CD8-positive, alpha-beta memory T cell (primary cell): ENCODE measurements around the gene UBAC1. TPM values are rescaled to one million over a fixed set of nuclear protein-coding genes. Genes with fewer than 3 reads are reported as not detected.
A peak's percentile ranks its signal among the peaks of the same experiment; 100 is the strongest.

Experiments
- CTCF ChIA-PET: fragments of 350-600 bp; sonication (Branson Sonifier 250); formaldehyde crosslinking; loops from one replicate; lab custom pipeline; 2021; ENCODE audit warnings: antibody characterized with exemption; lab: Charles Lee
- POLR2A ChIA-PET: fragments of 350-600 bp; sonication (Branson Sonifier 250); formaldehyde crosslinking; loops from one replicate; lab custom pipeline; 2021; ENCODE audit warnings: antibody characterized with exemption; lab: Charles Lee
- DNase-seq, 5 donors: peaks; one replicate each; pipeline versions ENCODE4 v3.0.0 to v3.0.0-alpha.2; 2020 to 2022; ENCODE audit warnings: mixed read lengths in 1 of 5
- H3K27ac ChIP-seq: one replicate; pipeline ENCODE4 v1.7.0; 2013; ENCODE audit warnings: low read depth, mild to moderate bottlenecking, low read length, moderate library complexity
- H3K27me3 ChIP-seq: 2 replicates; pipeline ENCODE4 v1.7.0; 2013; ENCODE audit warnings: low read length, mild to moderate bottlenecking; ENCODE audit not compliant: insufficient read depth, poor library complexity, severe bottlenecking
- H3K36me3 ChIP-seq: 2 replicates; pipeline ENCODE4 v1.7.0; 2013; ENCODE audit warnings: mild to moderate bottlenecking, low read length, moderate library complexity; ENCODE audit not compliant: insufficient read depth
- H3K4me1 ChIP-seq: 2 replicates; pipeline ENCODE4 v1.7.0; 2013; ENCODE audit warnings: mild to moderate bottlenecking, low read length, moderate library complexity; ENCODE audit not compliant: insufficient read depth
- H3K4me3 ChIP-seq: 2 replicates; pipeline ENCODE4 v1.7.0; 2013; ENCODE audit warnings: mild to moderate bottlenecking, low read length
- H3K9me3 ChIP-seq: 2 replicates; pipeline ENCODE4 v1.7.0; 2013; ENCODE audit warnings: mild to moderate bottlenecking, low read length
- H3K27ac Mint-ChIP-seq, 8 donors: one replicate each; pipeline ENCODE4 v1.8.0; 2020 to 2021; ENCODE audit warnings: mixed read lengths in 8 of 8, mild to moderate bottlenecking in 6 of 8, inconsistent platforms in 3 of 8, moderate library complexity in 3 of 8
- H3K27me3 Mint-ChIP-seq, 2 donors: one replicate each; pipeline ENCODE4 v1.8.0; 2020 to 2021; ENCODE audit warnings: mixed read lengths in 2 of 2, mild to moderate bottlenecking in 1 of 2, moderate library complexity in 1 of 2
- H3K36me3 Mint-ChIP-seq, 3 donors: one replicate each; pipeline ENCODE4 v1.8.0; 2020 to 2021; ENCODE audit warnings: mixed read lengths in 3 of 3, inconsistent platforms in 1 of 3, mild to moderate bottlenecking in 1 of 3
- H3K4me1 Mint-ChIP-seq, 3 donors: one replicate each; pipeline ENCODE4 v1.8.0; 2020 to 2021; ENCODE audit warnings: mixed read lengths in 3 of 3, inconsistent platforms in 1 of 3, mild to moderate bottlenecking in 1 of 3
- H3K4me3 Mint-ChIP-seq, 7 donors: one replicate each; pipeline ENCODE4 v1.8.0; 2020 to 2021; ENCODE audit warnings: mixed read lengths in 7 of 7, mild to moderate bottlenecking in 6 of 7, moderate library complexity in 4 of 7, inconsistent platforms in 2 of 7
- H3K9me3 Mint-ChIP-seq, 5 donors: one replicate each; pipeline ENCODE4 v1.8.0; 2020 to 2022; ENCODE audit warnings: mixed read lengths in 5 of 5, mild to moderate bottlenecking in 3 of 5, moderate library complexity in 2 of 5, inconsistent platforms in 1 of 5
- polyA plus RNA-seq: library from polyadenylated mRNA; unstranded; fragments of 300-500 nt; fragmentation: Illumina TruSeq; gene quantifications from one replicate; pipeline ENCODE4 v1.2.3, GENCODE V29; 2021
- total RNA-seq, 2 experiments: library from RNA; stranded (reverse); gene quantifications; one replicate each; pipeline ENCODE4 v1.2.3, GENCODE V29; 2021

The UBAC1 gene
- total and polyA plus RNA-seq, 3 experiments from 2014 or later = 27.1 to 38.1 (median 36.3) TPM

DNA sequence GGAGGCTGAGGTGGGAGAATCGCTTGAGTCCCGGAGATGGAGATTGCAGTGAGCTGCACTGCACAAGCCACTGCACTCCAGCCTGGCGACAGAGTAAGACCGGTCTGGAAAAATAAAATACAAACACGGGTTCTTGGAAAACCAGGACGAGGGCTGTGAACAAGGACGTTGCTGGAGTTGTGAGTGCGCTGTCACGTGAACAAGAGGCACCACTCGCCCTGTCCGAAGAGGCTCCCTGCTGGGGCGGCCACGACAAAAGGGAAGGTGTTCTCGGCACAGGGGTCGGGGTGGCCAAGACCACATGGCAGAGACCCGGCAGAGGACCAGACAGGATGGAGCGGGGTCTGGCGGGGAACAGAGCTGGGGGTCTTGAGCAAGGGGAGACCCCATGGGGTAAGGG is 30.6 kb upstream of the UBAC1 start:
- Mint-ChIP-seq H3K36me3 (no peaks in the 10 kb centered on the region), H3K27me3 (no peaks in the 10 kb centered on the region), H3K4me1 (peaks cover 0 to 25% (median 3%) of the 10 kb centered on the region in 3 donors), H3K9me3 (no peaks in the 10 kb centered on the region), H3K27ac (no peak overlapping the region), H3K4me3 (peak overlapping the region in 1 of 7 donors; percentile 26)
- no peak for DNase-seq
- Histone ChIP-seq H3K27ac (no peak overlapping the region), H3K9me3 (no peaks in the 10 kb centered on the region), H3K4me3 (no peak overlapping the region), H3K27me3 (no peaks in the 10 kb centered on the region), H3K36me3 (no peaks in the 10 kb centered on the region), H3K4me1 (peaks cover 27% of the 10 kb centered on the region)
- POLR2A ChIA-PET = no interaction called here
- CTCF ChIA-PET = no interaction called here

DNA sequence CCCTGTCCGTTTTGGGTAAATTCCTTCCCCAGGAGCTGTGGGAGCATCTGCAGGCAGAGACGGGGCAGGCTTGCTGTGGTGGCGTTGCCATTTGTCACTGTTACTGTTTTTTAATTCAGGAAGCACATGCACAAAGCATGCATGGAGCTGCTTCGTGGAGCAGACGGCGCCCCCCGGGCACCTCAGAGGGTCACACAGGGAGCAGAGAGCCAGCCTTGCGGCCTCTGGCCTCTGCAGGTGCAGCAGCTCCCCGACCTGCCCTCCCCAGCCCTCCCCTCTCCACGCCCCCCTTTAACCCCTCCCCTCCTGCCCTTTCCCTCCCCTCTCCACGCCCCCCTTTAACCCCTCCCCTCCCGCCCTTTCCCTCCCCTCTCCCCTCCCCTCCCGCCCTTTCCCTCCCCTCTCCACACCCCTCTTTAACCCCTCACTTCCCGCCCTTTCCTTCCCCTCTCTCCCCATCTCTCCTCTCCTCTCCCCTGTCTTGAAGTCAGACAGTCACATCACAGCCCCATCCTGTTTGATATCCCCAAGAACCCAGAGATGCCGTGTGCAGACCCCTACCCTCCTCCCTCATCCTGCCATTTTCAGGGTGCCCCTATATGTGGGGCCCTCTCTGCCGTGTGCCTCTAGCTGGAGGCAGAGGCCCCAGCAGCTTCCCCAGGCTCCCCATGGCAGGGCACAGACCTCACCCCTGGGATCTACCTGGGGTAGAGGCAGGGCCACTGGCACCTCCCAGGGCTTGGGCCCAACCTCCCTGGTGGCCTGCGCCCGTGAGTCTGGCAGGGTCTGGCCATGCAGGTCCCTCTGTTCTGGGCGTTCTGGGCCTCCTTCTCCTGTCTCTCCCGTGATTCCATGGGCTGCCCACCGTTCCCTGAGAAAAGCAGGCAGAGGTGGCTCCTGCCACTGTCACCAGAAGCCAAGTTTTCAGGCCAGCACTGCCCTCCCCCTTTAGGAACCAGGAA is 29.6 kb upstream of the UBAC1 start:
- POLR2A ChIA-PET = no interaction called here
- Mint-ChIP-seq H3K4me1 (peaks cover 0 to 25% (median 3%) of the 10 kb centered on the region in 3 donors), H3K27ac (peak overlapping the region in 1 of 8 donors; percentile 61), H3K4me3 (peak overlapping the region in 6 of 7 donors; percentile 28 to 63 (median 55)), H3K36me3 (no peaks in the 10 kb centered on the region), H3K9me3 (no peaks in the 10 kb centered on the region), H3K27me3 (no peaks in the 10 kb centered on the region)
- CTCF ChIA-PET = interaction anchor here (1.9 to 2.7 kb wide), 2 partner anchors 24 to 132 kb away, joined by 5 to 9 read pairs; no protein-coding TSS in a partner anchor
- Histone ChIP-seq H3K4me3 (peak overlapping the region; percentile 53), H3K27me3 (no peaks in the 10 kb centered on the region), H3K36me3 (no peaks in the 10 kb centered on the region), H3K9me3 (no peaks in the 10 kb centered on the region), H3K27ac (no peak overlapping the region), H3K4me1 (peaks cover 27% of the 10 kb centered on the region)
- DNase-seq = peak; percentile 10 to 60 (median 38)

DNA sequence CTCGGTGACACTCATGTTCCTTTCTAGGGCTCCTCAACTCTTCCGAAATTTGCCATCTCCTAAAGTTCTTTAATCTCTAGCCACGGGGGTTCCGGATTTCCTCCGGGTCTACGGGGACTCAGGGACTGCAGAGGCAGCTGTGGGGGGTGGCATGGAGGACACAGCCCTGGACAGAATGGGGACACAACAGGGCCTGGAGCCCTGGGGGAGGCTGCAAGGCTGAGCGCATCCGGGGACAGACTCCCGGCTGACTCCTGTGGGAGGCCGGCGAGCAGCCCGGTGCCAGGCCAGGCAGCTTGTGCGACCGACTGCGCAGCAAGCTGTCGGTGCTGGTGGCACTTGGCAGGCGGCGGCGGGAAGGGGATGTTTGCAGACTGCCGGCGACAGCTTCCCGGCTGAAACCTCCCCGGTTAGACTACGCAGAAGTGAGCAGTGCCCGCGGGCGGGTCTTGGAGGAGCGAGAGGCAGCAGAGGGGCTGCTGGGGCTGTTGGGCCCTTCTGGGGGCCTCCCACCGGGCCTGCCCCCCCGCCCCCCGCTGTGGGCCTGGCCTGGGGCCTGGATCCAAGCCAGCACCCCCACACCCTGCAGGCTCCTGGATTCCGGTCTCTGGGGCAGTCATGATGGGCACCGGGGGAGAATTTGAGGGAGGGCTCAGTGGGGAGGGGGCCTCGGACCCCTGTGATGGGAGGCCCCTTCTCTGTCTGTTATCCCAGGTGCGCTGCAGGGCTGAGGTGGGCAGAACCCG is 28.7 kb upstream of the UBAC1 start:
- Mint-ChIP-seq H3K4me3 (peak overlapping the region in 6 of 7 donors; percentile 28 to 63 (median 55)), H3K36me3 (no peaks in the 10 kb centered on the region), H3K27ac (no peak overlapping the region), H3K27me3 (no peaks in the 10 kb centered on the region), H3K4me1 (peaks cover 0 to 25% (median 3%) of the 10 kb centered on the region in 3 donors), H3K9me3 (no peaks in the 10 kb centered on the region)
- H3K36me3 ChIP-seq = no peaks in the 10 kb centered on the region
- ChIA-PET CTCF (interaction anchor here (1.9 to 2.7 kb wide), 2 partner anchors 23 to 133 kb away, joined by 5 to 9 read pairs; no protein-coding TSS in a partner anchor), POLR2A (interaction anchor here (0.7 kb wide), 1 partner anchor 28 kb away, joined by 3 read pairs; no protein-coding TSS in a partner anchor)
- no peaks in the 10 kb centered on the region for H3K9me3 ChIP-seq
- peak in 2 of 5 donors; percentile 8 to 29 for DNase-seq
- H3K27ac ChIP-seq = no peak overlapping the region
- no peaks in the 10 kb centered on the region for H3K27me3 ChIP-seq
- peak overlapping the region; percentile 53 for H3K4me3 ChIP-seq
- peaks cover 27% of the 10 kb centered on the region for H3K4me1 ChIP-seq

DNA sequence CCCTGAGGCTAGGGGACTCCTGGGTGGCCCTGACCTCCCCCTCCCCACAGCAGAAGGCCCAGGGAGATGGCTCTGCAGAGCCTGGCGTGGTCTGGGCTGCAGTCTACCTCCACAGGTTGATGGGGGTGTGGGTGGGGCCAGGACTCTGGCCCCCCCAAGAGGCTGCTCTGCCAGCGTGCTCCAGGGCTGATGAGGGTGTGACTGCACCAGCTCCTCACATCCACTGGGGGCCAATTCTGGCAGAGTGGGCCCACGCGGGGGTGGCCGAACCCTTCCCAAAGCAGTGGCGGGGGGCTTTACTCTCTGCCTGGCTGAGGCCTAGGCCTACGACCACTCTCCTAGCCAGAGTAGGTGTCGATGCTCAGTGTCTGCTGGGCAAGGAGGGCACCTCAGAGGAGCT is 28.0 kb upstream of the UBAC1 start:
- Mint-ChIP-seq H3K4me3 (peak overlapping the region in 1 of 7 donors; percentile 20), H3K9me3 (no peaks in the 10 kb centered on the region), H3K27ac (no peak overlapping the region), H3K4me1 (peaks cover 0 to 22% (median 2%) of the 10 kb centered on the region in 3 donors), H3K36me3 (no peaks in the 10 kb centered on the region), H3K27me3 (no peaks in the 10 kb centered on the region)
- H3K4me3 ChIP-seq = no peak overlapping the region
- no peak for DNase-seq
- H3K9me3 ChIP-seq = no peaks in the 10 kb centered on the region
- CTCF ChIA-PET = interaction anchor here (1.9 to 2.7 kb wide), 2 partner anchors 23 to 134 kb away, joined by 5 to 9 read pairs; no protein-coding TSS in a partner anchor
- no peaks in the 10 kb centered on the region for H3K27me3 ChIP-seq
- POLR2A ChIA-PET = no interaction called here
- no peaks in the 10 kb centered on the region for H3K36me3 ChIP-seq
- H3K4me1 ChIP-seq = peaks cover 27% of the 10 kb centered on the region
- H3K27ac ChIP-seq = no peak overlapping the region

DNA sequence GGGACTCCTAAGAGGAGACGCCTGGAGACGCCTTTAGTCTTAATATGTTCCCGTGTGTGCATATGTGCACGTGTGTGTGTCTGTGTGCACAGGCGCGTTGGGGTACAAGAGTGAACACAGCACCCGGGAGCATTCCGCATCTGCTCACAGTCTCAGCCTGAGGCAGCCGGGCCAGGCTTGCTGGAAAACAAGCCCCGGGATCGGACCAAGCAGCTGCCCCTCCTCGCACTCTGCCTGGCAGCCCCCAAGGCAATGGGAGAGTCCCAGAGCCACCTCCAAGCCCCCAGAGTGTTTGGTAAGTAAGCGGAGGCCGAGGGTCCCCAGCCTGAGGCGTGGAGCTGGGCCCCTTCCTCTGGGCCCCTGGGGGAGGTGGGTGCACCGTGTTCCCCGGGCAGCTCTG is 27.3 kb upstream of the UBAC1 start:
- POLR2A ChIA-PET = no interaction called here
- no peak overlapping the region for H3K4me3 Mint-ChIP-seq
- CTCF ChIA-PET = interaction anchor here (2.7 kb wide), 1 partner anchor 134 kb away, joined by 9 read pairs; no protein-coding TSS in a partner anchor
- no peak overlapping the region for H3K4me3 ChIP-seq
- H3K4me1 Mint-ChIP-seq = peaks cover 0 to 22% (median 2%) of the 10 kb centered on the region in 3 donors
- no peaks in the 10 kb centered on the region for H3K36me3 ChIP-seq
- no peaks in the 10 kb centered on the region for H3K27me3 ChIP-seq
- H3K4me1 ChIP-seq = peaks cover 27% of the 10 kb centered on the region
- H3K27me3 Mint-ChIP-seq = no peaks in the 10 kb centered on the region
- no peak overlapping the region for H3K27ac ChIP-seq
- no peak overlapping the region for H3K27ac Mint-ChIP-seq
- no peaks in the 10 kb centered on the region for H3K9me3 Mint-ChIP-seq
- H3K9me3 ChIP-seq = no peaks in the 10 kb centered on the region
- DNase-seq = no peak
- H3K36me3 Mint-ChIP-seq = no peaks in the 10 kb centered on the region

DNA sequence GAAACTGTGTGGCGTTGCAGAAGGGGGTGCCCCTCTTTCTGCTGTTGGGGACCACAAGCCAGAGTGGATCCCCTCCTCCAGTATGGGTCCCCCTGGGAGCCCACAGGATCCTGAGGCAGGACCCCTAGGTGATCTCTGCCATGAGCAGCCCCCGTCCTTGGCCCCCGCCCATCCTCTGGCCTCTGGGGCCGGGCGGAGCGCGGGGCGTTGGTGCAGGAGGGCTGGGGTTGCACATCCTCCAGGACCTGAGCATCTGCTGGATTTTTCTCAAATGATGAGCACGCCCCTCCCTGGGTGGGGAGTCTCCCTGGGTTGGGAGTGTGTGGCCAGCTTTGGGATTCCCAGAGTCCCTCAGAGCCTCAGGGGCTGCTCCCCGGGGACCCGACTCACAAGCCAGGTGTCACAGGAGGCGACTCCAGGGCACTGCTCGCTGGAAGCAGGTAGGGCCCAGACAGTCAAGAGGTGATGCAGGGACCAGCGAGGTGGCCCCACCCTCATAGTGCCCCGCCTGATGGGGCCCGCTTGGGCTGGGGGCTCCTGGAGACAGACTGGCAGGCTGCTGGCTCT is 26.7 kb upstream of the UBAC1 start:
- Histone ChIP-seq H3K36me3 (no peaks in the 10 kb centered on the region), H3K4me3 (no peak overlapping the region), H3K9me3 (no peaks in the 10 kb centered on the region), H3K27ac (no peak overlapping the region), H3K4me1 (peaks cover 25% of the 10 kb centered on the region), H3K27me3 (no peaks in the 10 kb centered on the region)
- peaks cover 0 to 22% (median 2%) of the 10 kb centered on the region in 3 donors for H3K4me1 Mint-ChIP-seq
- H3K27ac Mint-ChIP-seq = no peak overlapping the region
- no peaks in the 10 kb centered on the region for H3K36me3 Mint-ChIP-seq
- no peak overlapping the region for H3K4me3 Mint-ChIP-seq
- DNase-seq = no peak
- H3K9me3 Mint-ChIP-seq = no peaks in the 10 kb centered on the region
- ChIA-PET CTCF (no interaction called here), POLR2A (no interaction called here)
- no peaks in the 10 kb centered on the region for H3K27me3 Mint-ChIP-seq

DNA sequence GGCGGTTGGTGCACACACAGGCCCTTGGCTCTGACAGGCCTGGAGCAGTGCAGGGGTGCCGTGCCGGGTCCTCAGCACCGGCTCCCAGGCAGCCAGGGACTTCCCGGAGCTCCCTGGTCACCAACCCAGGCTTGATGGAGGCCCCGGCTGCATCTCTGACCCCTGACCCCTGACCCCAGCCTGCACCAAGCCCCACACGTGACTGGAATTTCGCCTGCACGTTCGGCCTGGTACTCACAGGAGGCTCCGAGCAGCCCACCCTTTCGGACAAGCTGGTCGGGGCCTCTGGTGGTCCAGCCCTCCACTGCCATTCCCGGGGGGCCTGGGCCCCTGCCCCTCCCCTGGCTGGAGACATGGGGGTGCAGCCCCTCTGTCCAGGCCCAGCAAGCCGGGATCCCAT is 25.4 kb upstream of the UBAC1 start:
- H3K27ac Mint-ChIP-seq = no peak overlapping the region
- CTCF ChIA-PET = no interaction called here

More for the DNA sequence above, 25.4 kb upstream of the UBAC1 start:
- Histone ChIP-seq H3K36me3 (no peaks in the 10 kb centered on the region), H3K9me3 (no peaks in the 10 kb centered on the region), H3K27me3 (no peaks in the 10 kb centered on the region), H3K27ac (no peak overlapping the region), H3K4me1 (peaks cover 12% of the 10 kb centered on the region), H3K4me3 (no peak overlapping the region)
- H3K4me1 Mint-ChIP-seq = peaks cover 0 to 10% (median 2%) of the 10 kb centered on the region in 3 donors
- no peaks in the 10 kb centered on the region for H3K9me3 Mint-ChIP-seq
- H3K27me3 Mint-ChIP-seq = no peaks in the 10 kb centered on the region
- DNase-seq = no peak
- POLR2A ChIA-PET = no interaction called here
- no peaks in the 10 kb centered on the region for H3K36me3 Mint-ChIP-seq
- no peak overlapping the region for H3K4me3 Mint-ChIP-seq
